ENCODE results near the gene TPCN2.

The TPCN2 gene

DNA sequence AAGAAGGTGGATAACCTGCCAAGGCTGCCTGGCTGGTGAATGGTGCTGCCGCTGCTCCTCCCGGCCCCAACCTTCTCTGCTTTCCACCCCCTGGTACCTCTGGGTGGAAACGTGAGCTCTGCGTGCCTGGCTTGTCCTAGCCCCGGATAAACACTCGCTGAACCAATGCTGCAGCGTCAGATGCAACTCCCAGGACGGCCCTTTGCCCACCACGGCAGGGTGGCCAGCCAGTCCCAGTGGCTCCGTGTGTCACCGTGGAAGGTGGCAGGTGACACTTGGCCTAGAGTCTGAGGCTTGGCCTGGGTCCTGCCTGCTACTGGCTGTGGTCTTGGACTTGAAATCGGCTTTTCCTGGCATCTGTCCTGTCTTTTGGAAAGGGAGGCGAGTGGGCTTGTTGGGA is 47.7 kb downstream of the TPCN2 start:
- Histone ChIP-seq H3K4me1 (ENCODE audit: insufficient read depth, low read length) (no peaks in the 10 kb centered on the region), H3K36me3 (ENCODE audit: insufficient read depth, low read length) (no peaks in the 10 kb centered on the region), H3K4me3 (ENCODE audit: low read length) (no peak overlapping the region)

GRCh38 chr11:69097263-69097662 is 48.5 kb downstream of the TPCN2 start:
- Histone ChIP-seq H3K36me3 (ENCODE audit: insufficient read depth, low read length) (no peaks in the 10 kb centered on the region), H3K4me3 (ENCODE audit: low read length) (no peak overlapping the region), H3K9me3 (ENCODE audit: low read length) (peaks cover 1% of the 10 kb centered on the region), H3K4me1 (ENCODE audit: insufficient read depth, low read length) (no peaks in the 10 kb centered on the region), H2AFZ (ENCODE audit: low read depth, low read length) (no peak overlapping the region), H3K27me3 (ENCODE audit: insufficient read depth, low read length) (no peaks in the 10 kb centered on the region)

More for the DNA sequence above, 47.7 kb downstream of the TPCN2 start:
- H2AFZ ChIP-seq (ENCODE audit: low read depth, low read length) = no peak overlapping the region
- peaks cover 1% of the 10 kb centered on the region for H3K9me3 ChIP-seq (ENCODE audit: low read length)
- H3K27me3 ChIP-seq (ENCODE audit: insufficient read depth, low read length) = no peaks in the 10 kb centered on the region

DNA sequence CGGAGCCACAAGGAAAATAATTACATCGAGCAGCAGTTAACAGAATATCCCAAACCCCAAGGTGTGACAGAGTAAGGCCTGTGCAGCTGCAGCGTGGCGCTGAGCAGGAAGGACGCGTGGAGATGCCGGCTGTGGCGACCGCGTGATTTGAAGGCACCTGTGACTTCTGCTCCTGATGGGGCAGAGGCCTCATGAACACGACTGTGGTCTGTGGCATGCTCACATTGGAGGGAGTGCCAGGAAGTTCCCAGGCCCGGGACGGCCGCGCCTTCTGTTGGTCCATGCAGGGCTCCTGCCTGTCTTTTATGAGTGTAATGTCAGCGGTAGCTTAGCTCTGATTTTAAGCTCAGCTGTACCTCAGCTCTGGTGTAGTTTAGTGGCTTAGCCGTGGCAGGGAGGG is 50.4 kb downstream of the TPCN2 start:
- H2AFZ ChIP-seq (ENCODE audit: low read depth, low read length) = no peak overlapping the region
- H3K36me3 ChIP-seq (ENCODE audit: insufficient read depth, low read length) = no peaks in the 10 kb centered on the region
- no peaks in the 10 kb centered on the region for H3K4me1 ChIP-seq (ENCODE audit: insufficient read depth, low read length)
- no peaks in the 10 kb centered on the region for H3K9me3 ChIP-seq (ENCODE audit: low read length)
- no peak overlapping the region for H3K4me3 ChIP-seq (ENCODE audit: low read length)
- H3K27me3 ChIP-seq (ENCODE audit: insufficient read depth, low read length) = no peaks in the 10 kb centered on the region

DNA sequence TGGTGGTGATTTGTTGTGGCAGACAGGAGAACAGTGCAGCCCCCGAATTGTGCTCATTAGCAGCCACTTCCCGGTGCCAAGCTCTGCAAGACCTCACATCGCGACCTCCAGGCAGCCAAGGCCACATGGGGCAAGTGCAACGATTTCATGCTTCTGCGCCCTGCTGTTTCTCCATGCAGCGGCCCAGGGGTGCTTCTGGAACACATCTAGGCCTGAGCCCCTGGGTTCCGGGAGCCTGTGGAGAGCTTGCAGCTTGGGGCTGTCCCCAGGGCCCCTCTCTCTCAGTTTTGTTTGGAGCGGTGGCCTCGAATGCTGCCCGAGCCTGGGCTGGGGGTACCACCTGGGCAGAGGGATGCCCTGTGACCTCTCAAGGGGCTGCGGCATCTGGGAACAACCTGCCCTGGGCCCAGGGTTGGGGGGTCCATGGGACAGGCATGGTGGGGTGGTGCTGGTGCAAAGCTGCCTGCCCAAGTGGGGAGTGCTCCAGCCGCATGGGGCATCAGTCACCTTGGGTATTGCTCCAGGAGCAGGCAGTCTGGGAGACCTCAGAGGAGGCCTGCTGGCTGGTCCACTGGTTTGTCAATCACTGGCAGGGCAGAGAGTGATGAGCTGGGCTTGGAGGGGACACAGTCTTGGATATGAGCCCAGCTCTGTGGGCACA is 51.9 kb downstream of the TPCN2 start:
- Histone ChIP-seq H3K27me3 (ENCODE audit: insufficient read depth, low read length) (no peaks in the 10 kb centered on the region), H3K4me1 (ENCODE audit: insufficient read depth, low read length) (no peaks in the 10 kb centered on the region), H3K4me3 (ENCODE audit: low read length) (no peak overlapping the region), H3K9me3 (ENCODE audit: low read length) (no peaks in the 10 kb centered on the region), H2AFZ (ENCODE audit: low read depth, low read length) (no peak overlapping the region), H3K36me3 (ENCODE audit: insufficient read depth, low read length) (no peaks in the 10 kb centered on the region)

- Histone ChIP-seq H3K27me3 (ENCODE audit: insufficient read depth, low read length) (no peaks in the 10 kb centered on the region), H3K9me3 (ENCODE audit: low read length) (no peaks in the 10 kb centered on the region), H2AFZ (ENCODE audit: low read depth, low read length) (no peak overlapping the region), H3K4me3 (ENCODE audit: low read length) (no peak overlapping the region), H3K4me1 (ENCODE audit: insufficient read depth, low read length) (no peaks in the 10 kb centered on the region), H3K36me3 (ENCODE audit: insufficient read depth, low read length) (no peaks in the 10 kb centered on the region)
These were observed 52.5 kb downstream of the TPCN2 start for GRCh38 chr11:69101115-69101791.

- no peaks in the 10 kb centered on the region for H3K9me3 ChIP-seq (ENCODE audit: low read length)
These were observed 53.3 kb downstream of the TPCN2 start for GRCh38 chr11:69101792-69102695.

GRCh38 chr11:69102732-69103615 is 54.2 kb downstream of the TPCN2 start:
- H3K36me3 ChIP-seq (ENCODE audit: insufficient read depth, low read length) = no peaks in the 10 kb centered on the region
- H2AFZ ChIP-seq (ENCODE audit: low read depth, low read length) = no peak overlapping the region
- no peak overlapping the region for H3K4me3 ChIP-seq (ENCODE audit: low read length)
- no peaks in the 10 kb centered on the region for H3K9me3 ChIP-seq (ENCODE audit: low read length)
- no peaks in the 10 kb centered on the region for H3K27me3 ChIP-seq (ENCODE audit: insufficient read depth, low read length)
- H3K4me1 ChIP-seq (ENCODE audit: insufficient read depth, low read length) = no peaks in the 10 kb centered on the region

More at GRCh38 chr11:69101792-69102695, 53.3 kb downstream of the TPCN2 start:
- H2AFZ ChIP-seq (ENCODE audit: low read depth, low read length) = no peak overlapping the region
- no peaks in the 10 kb centered on the region for H3K27me3 ChIP-seq (ENCODE audit: insufficient read depth, low read length)
- H3K4me3 ChIP-seq (ENCODE audit: low read length) = no peak overlapping the region
- no peaks in the 10 kb centered on the region for H3K36me3 ChIP-seq (ENCODE audit: insufficient read depth, low read length)
- no peaks in the 10 kb centered on the region for H3K4me1 ChIP-seq (ENCODE audit: insufficient read depth, low read length)

DNA sequence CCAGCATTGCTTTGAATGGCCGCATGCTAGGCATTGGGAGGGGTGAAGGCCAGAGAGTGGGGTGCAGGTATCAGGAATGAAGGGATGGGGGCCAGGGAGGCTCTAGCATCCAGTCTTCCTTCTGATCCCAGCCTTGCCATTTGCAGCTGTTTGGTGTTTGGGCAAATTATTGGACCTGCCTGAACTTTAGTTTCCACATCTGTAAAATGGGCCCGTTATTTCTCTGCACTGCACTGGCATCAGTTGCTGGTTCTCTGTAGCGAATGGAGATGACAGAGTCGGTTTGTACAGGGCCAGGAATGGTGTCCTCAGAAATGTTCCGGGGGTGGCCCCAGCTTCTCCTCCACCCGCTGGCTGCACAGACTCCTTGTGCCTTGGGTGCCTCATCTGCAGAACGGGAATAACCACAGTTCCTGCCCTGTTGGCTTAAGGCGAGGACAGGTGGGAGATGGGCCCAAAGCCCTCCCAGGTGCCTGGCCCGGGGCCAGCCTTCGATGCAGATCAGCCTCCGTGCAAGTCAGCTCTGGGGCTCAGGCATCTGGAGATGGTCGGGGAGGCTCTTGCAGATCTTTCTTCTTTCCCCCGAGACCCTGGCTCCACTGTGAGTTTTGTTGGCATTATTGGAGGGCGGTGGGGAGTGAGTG is 55.6 kb downstream of the TPCN2 start:
- H3K36me3 ChIP-seq (ENCODE audit: insufficient read depth, low read length) = no peaks in the 10 kb centered on the region
- peaks cover 3% of the 10 kb centered on the region for H3K9me3 ChIP-seq (ENCODE audit: low read length)
- no peak overlapping the region for H2AFZ ChIP-seq (ENCODE audit: low read depth, low read length)
- H3K27me3 ChIP-seq (ENCODE audit: insufficient read depth, low read length) = no peaks in the 10 kb centered on the region
- no peak overlapping the region for H3K4me3 ChIP-seq (ENCODE audit: low read length)
- H3K4me1 ChIP-seq (ENCODE audit: insufficient read depth, low read length) = no peaks in the 10 kb centered on the region

DNA sequence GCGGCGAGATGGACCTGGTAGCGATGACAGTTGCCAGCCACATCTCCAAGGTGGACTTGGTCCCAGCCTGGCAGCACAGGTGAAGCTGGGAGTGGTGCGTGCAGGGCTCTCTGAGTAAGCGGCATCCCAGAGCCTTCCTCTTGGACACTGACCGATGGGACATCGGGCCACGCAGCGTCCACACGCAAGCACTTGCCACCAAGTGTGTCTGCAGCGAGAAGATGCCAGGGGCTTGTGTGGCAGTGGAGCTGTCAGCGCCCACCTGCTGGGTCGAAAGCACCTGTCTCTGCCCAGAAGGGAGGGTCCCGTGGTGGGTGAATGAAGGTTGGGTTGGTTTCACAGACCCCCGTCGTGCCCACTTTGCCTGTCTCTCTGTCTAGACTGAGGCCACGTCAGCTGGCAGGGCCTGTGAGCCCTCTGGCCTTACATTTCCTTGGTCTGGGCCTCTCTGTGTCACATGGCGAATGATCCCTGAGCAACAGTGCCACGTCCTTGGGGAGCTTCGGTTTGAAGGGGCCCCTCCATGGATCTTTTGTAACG is 56.2 kb downstream of the TPCN2 start:
- Histone ChIP-seq H3K27me3 (ENCODE audit: insufficient read depth, low read length) (no peaks in the 10 kb centered on the region), H3K4me1 (ENCODE audit: insufficient read depth, low read length) (no peaks in the 10 kb centered on the region), H3K9me3 (ENCODE audit: low read length) (peaks cover 3% of the 10 kb centered on the region), H3K36me3 (ENCODE audit: insufficient read depth, low read length) (no peaks in the 10 kb centered on the region), H3K4me3 (ENCODE audit: low read length) (no peak overlapping the region), H2AFZ (ENCODE audit: low read depth, low read length) (no peak overlapping the region)

GRCh38 chr11:69105461-69106030 is 56.8 kb downstream of the TPCN2 start:
- no peaks in the 10 kb centered on the region for H3K4me1 ChIP-seq (ENCODE audit: insufficient read depth, low read length)
- peaks cover 3% of the 10 kb centered on the region for H3K9me3 ChIP-seq (ENCODE audit: low read length)
- no peaks in the 10 kb centered on the region for H3K36me3 ChIP-seq (ENCODE audit: insufficient read depth, low read length)
- no peak overlapping the region for H2AFZ ChIP-seq (ENCODE audit: low read depth, low read length)
- no peak overlapping the region for H3K4me3 ChIP-seq (ENCODE audit: low read length)
- no peaks in the 10 kb centered on the region for H3K27me3 ChIP-seq (ENCODE audit: insufficient read depth, low read length)

GRCh38 chr11:69106031-69106811 is 57.5 kb downstream of the TPCN2 start:
- Histone ChIP-seq H3K36me3 (ENCODE audit: insufficient read depth, low read length) (no peaks in the 10 kb centered on the region), H3K9me3 (ENCODE audit: low read length) (peaks cover 3% of the 10 kb centered on the region), H3K4me1 (ENCODE audit: insufficient read depth, low read length) (no peaks in the 10 kb centered on the region), H3K27me3 (ENCODE audit: insufficient read depth, low read length) (no peaks in the 10 kb centered on the region), H3K4me3 (ENCODE audit: low read length) (no peak overlapping the region), H2AFZ (ENCODE audit: low read depth, low read length) (no peak overlapping the region)
